Sigmoid colon (tissue), 7 donors: ENCODE results near the gene HDAC4. TPM values are rescaled to one million over a fixed set of nuclear protein-coding genes. Genes with fewer than 3 reads are reported as not detected.

Source experiments
- DNase-seq: peaks from one replicate; pipeline ENCODE4 v3.0.0-alpha.2; 2019
- H3K27ac ChIP-seq, 4 donors: fragments of 200-600 bp; sonication (generic); one replicate each; pipeline ENCODE4 v1.5.1; 2016 to 2019; ENCODE audit warnings: mild to moderate bottlenecking in 1 of 4
- H3K27me3 ChIP-seq, 3 donors: fragments of 200-600 bp; sonication (generic); one replicate each; pipeline ENCODE4 v1.5.1; 2019; ENCODE audit warnings: mild to moderate bottlenecking in 1 of 3
- H3K36me3 ChIP-seq, 4 donors: fragments of 200-600 bp; sonication (generic); one replicate each; pipeline ENCODE4 v1.5.1; 2016 to 2019
- H3K4me1 ChIP-seq, 4 donors: fragments of 200-600 bp; sonication (generic); one replicate each; pipeline ENCODE4 v1.5.1; 2017 to 2019
- H3K4me3 ChIP-seq, 4 donors: fragments of 200-600 bp; sonication (generic); one replicate each; pipeline ENCODE4 v1.5.1; 2017 to 2019; ENCODE audit warnings: mild to moderate bottlenecking in 2 of 4, moderate library complexity in 1 of 4
- H3K9me3 ChIP-seq, 4 donors: fragments of 200-600 bp in 3 of 4; sonication (generic) in 3 of 4; one replicate each; pipeline versions ENCODE4 v1.5.1 to v1.6.1; 2013 to 2019
- CTCF ChIP-seq, 4 experiments: fragments of 450-650 bp in 3 of 4; fragments of 200-600 bp in 1 of 4; IDR thresholded peaks; one replicate each; pipeline ENCODE4 v1.5.1; 2016 to 2019; ENCODE audit warnings: antibody characterized with exemption in 4 of 4, mild to moderate bottlenecking in 3 of 4, moderate library complexity in 2 of 4
- EP300 ChIP-seq, 4 donors: sonication (generic); formaldehyde crosslinking; IDR thresholded peaks; one replicate each; pipeline ENCODE4 v1.6.1; 2017; ENCODE audit warnings: antibody characterized with exemption in 4 of 4
- POLR2A ChIP-seq, 2 donors: fragments of 450-650 bp; IDR thresholded peaks; one replicate each; pipeline ENCODE4 v1.6.1; 2016; ENCODE audit warnings: antibody characterized with exemption in 2 of 2, mild to moderate bottlenecking in 2 of 2, moderate library complexity in 2 of 2
- POLR2AphosphoS5 ChIP-seq, 4 donors: sonication (generic); formaldehyde crosslinking; IDR thresholded peaks; one replicate each; pipeline ENCODE4 v1.6.1; 2017; ENCODE audit warnings: antibody characterized with exemption in 4 of 4
- WGBS, 2 donors: extraction: QIAGEN DNeasy Blood & Tissue Kit; methylation state at CpG; one replicate each; pipeline ENCODE4 v1.1.7; 2013; 5-methylcytosine and 5-hydroxymethylcytosine counted together
- intact Hi-C: fragments of 100-400 bp; cut with DNase I; formaldehyde crosslinking; loops from one replicate; pipeline ENCODE4 v1.15.1; 2023
- polyA plus RNA-seq, 3 donors: library from polyadenylated mRNA; stranded (reverse); fragments of 200-250 nt; gene quantifications; one replicate each; pipeline ENCODE4 v1.2.3, GENCODE V29; 2013
- total RNA-seq, 4 donors: library from RNA; depleted of rRNA; stranded (reverse); fragments of >200 nt; gene quantifications; one replicate each; pipeline ENCODE4 v1.1.0, GENCODE V29; 2016
- donor health status: healthy with polysubstance abuse.
- donor health status: Bipolar disorder and iron deficiency.
- donor health status: healthy.

Gene HDAC4
- total and polyA plus RNA-seq, 7 donors = 1.8 to 196 (median 77.0) TPM

- 19 to 72% methylated on average over 27 of the region's 27 CpGs for WGBS, 2 donors
- no peak for TF ChIP-seq POLR2A (IDR thresholded peaks at IDR 0.05)
- TF ChIP-seq POLR2AphosphoS5 (IDR thresholded peaks at IDR 0.05) = no peak
- no peak for TF ChIP-seq CTCF (IDR thresholded peaks at IDR 0.05)
- TF ChIP-seq EP300 (IDR thresholded peaks at IDR 0.05) = no peak
- no peaks in the 10 kb centered on the region for H3K4me1 ChIP-seq
- peaks cover 58 to 98% (median 72%) of the 10 kb centered on the region in 4 donors for H3K36me3 ChIP-seq
- no peak for DNase-seq
- H3K27ac ChIP-seq = no peak overlapping the region
- no peaks in the 10 kb centered on the region for H3K9me3 ChIP-seq
- no peaks in the 10 kb centered on the region for H3K27me3 ChIP-seq
- H3K4me3 ChIP-seq = no peak overlapping the region
- intact Hi-C loops = loop anchor here (10.0 kb wide), 1 partner anchor 739 kb away; no protein-coding TSS in a partner anchor
Observed at GRCh38 chr2:239075918-239076758, 324.7 kb downstream of the HDAC4 start.

GRCh38 chr2:239073745-239074530 lies 326.9 kb downstream of the HDAC4 start:
- intact Hi-C loops = loop anchor here (10.0 kb wide), 1 partner anchor 741 kb away; no protein-coding TSS in a partner anchor
- no peaks in the 10 kb centered on the region for H3K9me3 ChIP-seq
- H3K36me3 ChIP-seq = peaks cover 44 to 90% (median 59%) of the 10 kb centered on the region in 4 donors
- no peak overlapping the region for H3K27ac ChIP-seq
- no peak overlapping the region for H3K4me3 ChIP-seq
- no peaks in the 10 kb centered on the region for H3K4me1 ChIP-seq
- no peaks in the 10 kb centered on the region for H3K27me3 ChIP-seq
- TF ChIP-seq POLR2AphosphoS5 (IDR thresholded peaks at IDR 0.05) (no peak), CTCF (IDR thresholded peaks at IDR 0.05) (no peak), EP300 (IDR thresholded peaks at IDR 0.05) (no peak), POLR2A (IDR thresholded peaks at IDR 0.05) (no peak)
- DNase-seq = no peak
- 96% methylated on average over 18 of the region's 18 CpGs for WGBS, 2 donors

- no peak for TF ChIP-seq CTCF (IDR thresholded peaks at IDR 0.05)
- no peak for TF ChIP-seq EP300 (IDR thresholded peaks at IDR 0.05)
- TF ChIP-seq POLR2A (IDR thresholded peaks at IDR 0.05) = no peak
- no peak for TF ChIP-seq POLR2AphosphoS5 (IDR thresholded peaks at IDR 0.05)
- DNase-seq = no peak
- intact Hi-C loops = loop anchor here (10.0 kb wide), 1 partner anchor 742 kb away; no protein-coding TSS in a partner anchor
- 95 to 96% methylated on average over 12 of the region's 12 CpGs for WGBS, 2 donors
- H3K27me3 ChIP-seq = no peaks in the 10 kb centered on the region
- H3K4me1 ChIP-seq = no peaks in the 10 kb centered on the region
- no peak overlapping the region for H3K27ac ChIP-seq
- peaks cover 45 to 88% (median 59%) of the 10 kb centered on the region in 4 donors for H3K36me3 ChIP-seq
- H3K4me3 ChIP-seq = no peak overlapping the region
- H3K9me3 ChIP-seq = no peaks in the 10 kb centered on the region
Observed at GRCh38 chr2:239073270-239073669, 327.6 kb downstream of the HDAC4 start.

- no peak for TF ChIP-seq EP300 (IDR thresholded peaks at IDR 0.05)
- no peak for TF ChIP-seq CTCF (IDR thresholded peaks at IDR 0.05)
- no peak for TF ChIP-seq POLR2AphosphoS5 (IDR thresholded peaks at IDR 0.05)
- no peak for TF ChIP-seq POLR2A (IDR thresholded peaks at IDR 0.05)
- intact Hi-C loops = loop anchor here (10.0 kb wide), 1 partner anchor 742 kb away; no protein-coding TSS in a partner anchor
- Histone ChIP-seq H3K27me3 (no peaks in the 10 kb centered on the region), H3K4me1 (no peaks in the 10 kb centered on the region), H3K36me3 (peaks cover 49 to 88% (median 61%) of the 10 kb centered on the region in 4 donors), H3K9me3 (no peaks in the 10 kb centered on the region), H3K4me3 (no peak overlapping the region), H3K27ac (no peak overlapping the region)
- WGBS, 2 donors = 97% methylated on average over 14 of the region's 14 CpGs
- DNase-seq = no peak
Observed at GRCh38 chr2:239072786-239073185, 328.0 kb downstream of the HDAC4 start.
